Keratinocyte (primary cell): ENCODE results near the gene PAQR4. TPM values are rescaled to one million over a fixed set of nuclear protein-coding genes. Genes with fewer than 3 reads are reported as not detected.
A peak's percentile ranks its signal among the peaks of the same experiment; 100 is the strongest.

ENCODE experiments used
- DNase-seq: peaks from one replicate; pipeline ENCODE4 v3.0.0-alpha.2; 2011; ENCODE audit warnings: low read depth, missing footprints, low spot score
- FAIRE-seq: peaks from 2 replicates; lab custom pipeline; 2011; peaks lifted over from hg19 to GRCh38; lab: Jason Lieb, UNC
- H2AFZ ChIP-seq: 2 replicates; pipeline ENCODE4 v1.6.0; 2012; ENCODE audit warnings: low read length, control low read depth, inconsistent platforms; ENCODE audit not compliant: control insufficient read depth
- H3K27ac ChIP-seq: 2 replicates; pipeline ENCODE4 v1.5.1; 2011; ENCODE audit warnings: low read length; ENCODE audit not compliant: control insufficient read depth, insufficient read depth
- H3K27me3 ChIP-seq: 3 replicates; pipeline ENCODE4 v1.6.0; 2011; ENCODE audit warnings: low read length; ENCODE audit not compliant: control insufficient read depth, insufficient read depth; ENCODE audit errors: extremely low read depth
- H3K36me3 ChIP-seq, 2 experiments: 2 replicates in 1 of 2; 3 replicates in 1 of 2; pipeline ENCODE4 v1.5.1; 2011; ENCODE audit warnings: low read length in 2 of 2, mild to moderate bottlenecking in 1 of 2; ENCODE audit not compliant: control insufficient read depth in 2 of 2, insufficient read depth in 2 of 2; ENCODE audit errors: extremely low read depth in 1 of 2
- H3K4me1 ChIP-seq: 3 replicates; pipeline ENCODE4 v1.5.1; 2011; ENCODE audit warnings: low read length; ENCODE audit not compliant: control insufficient read depth, insufficient read depth; ENCODE audit errors: extremely low read depth
- H3K4me2 ChIP-seq: 3 replicates; pipeline ENCODE4 v1.6.0; 2011; ENCODE audit warnings: low read depth, low read length; ENCODE audit not compliant: control insufficient read depth, insufficient read depth; ENCODE audit errors: extremely low read depth
- H3K4me3 ChIP-seq, 3 experiments: fragments of 200-600 bp in 1 of 3; sonication (generic) in 1 of 3; 2 replicates in 2 of 3; 3 replicates in 1 of 3; pipeline ENCODE4 v1.5.1; 2011 to 2016; ENCODE audit warnings: low read length in 3 of 3, mild to moderate bottlenecking in 3 of 3, control low read depth in 2 of 3, inconsistent platforms in 1 of 3, low read depth in 1 of 3, mixed read lengths in 1 of 3, mixed run types in 1 of 3, moderate library complexity in 1 of 3; ENCODE audit not compliant: control insufficient read depth in 2 of 3, insufficient read depth in 2 of 3; ENCODE audit errors: extremely low read depth in 1 of 3
- H3K79me2 ChIP-seq: 2 replicates; pipeline ENCODE4 v1.6.0; 2012; ENCODE audit warnings: low read length; ENCODE audit not compliant: control insufficient read depth, insufficient read depth
- H3K9ac ChIP-seq: 3 replicates; pipeline ENCODE4 v1.6.0; 2011; ENCODE audit warnings: low read length; ENCODE audit not compliant: control insufficient read depth, insufficient read depth; ENCODE audit errors: extremely low read depth
- H3K9me1 ChIP-seq: 3 replicates; pipeline ENCODE4 v1.6.0; 2011; ENCODE audit warnings: low read length; ENCODE audit not compliant: control insufficient read depth, insufficient read depth; ENCODE audit errors: extremely low read depth
- H3K9me3 ChIP-seq: 2 replicates; pipeline ENCODE4 v1.5.1; 2012; ENCODE audit warnings: low read depth, low read length; ENCODE audit not compliant: control insufficient read depth
- H4K20me1 ChIP-seq: 3 replicates; pipeline ENCODE4 v1.6.0; 2011; ENCODE audit warnings: low read length; ENCODE audit not compliant: control insufficient read depth, insufficient read depth; ENCODE audit errors: extremely low read depth
- EZH2 ChIP-seq: IDR thresholded peaks from one replicate; pipeline ENCODE4 v1.6.1; 2012; ENCODE audit warnings: inconsistent platforms, mild to moderate bottlenecking, low read length, moderate library complexity
- dilution Hi-C: fragments of 300-500 bp; cut with MboI; formaldehyde crosslinking; loops from one replicate; pipeline ENCODE4 v1.7.0; 2020; ENCODE audit warnings: low sequenced_read_pairs; ENCODE audit not compliant: extremely low pct_ligation_motif_present
- polyA plus RNA-seq, 5 experiments: library from polyadenylated mRNA; depleted of rRNA in 3 of 5; stranded (reverse) in 3 of 5; stranded (forward) in 1 of 5; unstranded in 1 of 5; fragments of >200 nt; gene quantifications; 1 replicate in 1 of 5; 2 replicates in 3 of 5; 3 replicates in 1 of 5; pipeline versions ENCODE4 v1.2.1 to v1.2.3, GENCODE V29; 2011 to 2012; ENCODE audit warnings: missing spikeins in 2 of 5, low read depth in 1 of 5, low replicate concordance in 1 of 5
- TF ChIP-seq, protein P1 (sequence below), 3 experiments: IDR thresholded peaks in 1 of 3; conservative IDR thresholded peaks in 1 of 3; optimal IDR thresholded peaks in 1 of 3; 2 replicates in 2 of 3; 3 replicates in 1 of 3; pipeline versions ENCODE3 to v1.5.1; 2011; ENCODE audit warnings: low read length in 3 of 3, mild to moderate bottlenecking in 3 of 3, moderate library complexity in 2 of 3, control low read depth in 1 of 3, inconsistent platforms in 1 of 3; ENCODE audit not compliant: insufficient read depth in 2 of 3; ENCODE audit errors: extremely low read depth in 1 of 3

PAQR4 gene
- polyA plus RNA-seq, 1 donor (not counting 4 experiments of a cell fraction or from before 2014, with no cell fraction given) = 16.8 TPM

DNA sequence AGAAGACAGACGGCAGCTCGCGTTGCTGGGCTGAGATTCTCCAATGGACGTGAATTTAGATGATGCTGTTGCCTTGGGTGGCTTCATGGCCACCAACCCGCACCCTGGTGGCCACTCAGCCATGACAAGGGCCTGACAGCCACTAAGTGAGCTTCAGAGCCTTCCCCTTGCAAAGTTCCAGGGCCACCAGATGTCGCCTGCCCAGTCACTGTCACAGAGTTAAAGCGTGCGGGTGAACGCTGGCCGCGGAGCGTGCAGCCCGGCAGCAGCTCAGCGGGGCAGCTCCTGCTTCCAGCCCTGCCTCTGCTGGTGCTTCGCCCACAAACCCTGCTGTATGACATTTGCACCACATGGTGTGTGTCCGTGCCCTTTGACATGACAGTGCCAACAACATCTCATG lies 18.4 kb upstream of the PAQR4 start:
- TF ChIP-seq EZH2 = no peak
- TF ChIP-seq, protein P1, sequence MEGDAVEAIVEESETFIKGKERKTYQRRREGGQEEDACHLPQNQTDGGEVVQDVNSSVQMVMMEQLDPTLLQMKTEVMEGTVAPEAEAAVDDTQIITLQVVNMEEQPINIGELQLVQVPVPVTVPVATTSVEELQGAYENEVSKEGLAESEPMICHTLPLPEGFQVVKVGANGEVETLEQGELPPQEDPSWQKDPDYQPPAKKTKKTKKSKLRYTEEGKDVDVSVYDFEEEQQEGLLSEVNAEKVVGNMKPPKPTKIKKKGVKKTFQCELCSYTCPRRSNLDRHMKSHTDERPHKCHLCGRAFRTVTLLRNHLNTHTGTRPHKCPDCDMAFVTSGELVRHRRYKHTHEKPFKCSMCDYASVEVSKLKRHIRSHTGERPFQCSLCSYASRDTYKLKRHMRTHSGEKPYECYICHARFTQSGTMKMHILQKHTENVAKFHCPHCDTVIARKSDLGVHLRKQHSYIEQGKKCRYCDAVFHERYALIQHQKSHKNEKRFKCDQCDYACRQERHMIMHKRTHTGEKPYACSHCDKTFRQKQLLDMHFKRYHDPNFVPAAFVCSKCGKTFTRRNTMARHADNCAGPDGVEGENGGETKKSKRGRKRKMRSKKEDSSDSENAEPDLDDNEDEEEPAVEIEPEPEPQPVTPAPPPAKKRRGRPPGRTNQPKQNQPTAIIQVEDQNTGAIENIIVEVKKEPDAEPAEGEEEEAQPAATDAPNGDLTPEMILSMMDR (optimal IDR thresholded peaks at IDR 0.05 in 1 of 3, IDR thresholded peaks at IDR 0.05 in 1 of 3, conservative IDR thresholded peaks at IDR 0.05 in 1 of 3; ENCODE audit: extremely low read depth in 1 of 3, insufficient read depth in 2 of 3, low read length in 3 of 3) = no peak
- Histone ChIP-seq H2AFZ (no peak overlapping the region), H3K4me1 (peaks cover 8% of the 10 kb centered on the region), H3K4me2 (no peak overlapping the region), H3K27me3 (peaks cover 6% of the 10 kb centered on the region), H3K9me3 (no peaks in the 10 kb centered on the region), H3K79me2 (no peaks in the 10 kb centered on the region), H3K27ac (no peak overlapping the region), H3K36me3 (peaks cover 0 to 9% of the 10 kb centered on the region in 2 experiments), H3K4me3 (no peak overlapping the region), H3K9me1 (no peaks in the 10 kb centered on the region), H3K9ac (no peak overlapping the region), H4K20me1 (no peaks in the 10 kb centered on the region)
- FAIRE-seq (no peak), DNase-seq (no peak)
- dilution Hi-C loops = no loop called here

DNA sequence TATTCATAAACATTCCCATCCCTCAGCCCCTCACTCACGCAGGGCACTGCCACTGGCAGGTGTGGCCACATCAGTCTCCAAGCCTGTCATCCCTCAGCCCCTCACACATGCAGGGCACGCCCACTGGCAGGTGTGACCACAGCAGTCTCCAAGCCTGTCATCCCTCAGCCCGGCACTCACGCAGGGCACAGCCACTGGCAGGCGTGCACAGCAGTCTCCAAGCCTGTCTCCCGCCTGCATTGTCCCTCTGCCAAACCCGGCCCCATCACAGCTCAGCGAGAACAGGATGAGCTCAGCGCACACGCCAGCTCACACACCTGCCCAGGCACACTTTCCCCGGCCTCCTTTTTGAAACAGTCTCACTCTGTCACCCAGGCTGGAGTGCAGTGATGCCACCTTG lies 16.5 kb upstream of the PAQR4 start:
- no peak overlapping the region for H2AFZ ChIP-seq
- H3K4me1 ChIP-seq = peaks cover 8% of the 10 kb centered on the region
- H3K4me3 ChIP-seq = no peak overlapping the region
- no peak overlapping the region for H3K9ac ChIP-seq
- no peaks in the 10 kb centered on the region for H3K79me2 ChIP-seq
- H3K27me3 ChIP-seq = peaks cover 6% of the 10 kb centered on the region
- TF ChIP-seq, protein P1 (optimal IDR thresholded peaks at IDR 0.05 in 1 of 3, IDR thresholded peaks at IDR 0.05 in 1 of 3, conservative IDR thresholded peaks at IDR 0.05 in 1 of 3; ENCODE audit: extremely low read depth in 1 of 3, insufficient read depth in 2 of 3, low read length in 3 of 3) = no peak
- TF ChIP-seq EZH2 = no peak
- no peak for DNase-seq
- H3K9me3 ChIP-seq = no peaks in the 10 kb centered on the region
- FAIRE-seq = no peak
- no peaks in the 10 kb centered on the region for H4K20me1 ChIP-seq
- peaks cover 0 to 9% of the 10 kb centered on the region in 2 experiments for H3K36me3 ChIP-seq
- H3K27ac ChIP-seq = no peak overlapping the region
- dilution Hi-C loops = no loop called here
- H3K9me1 ChIP-seq = no peaks in the 10 kb centered on the region
- peak overlapping the region; percentile 16 for H3K4me2 ChIP-seq
